ENCODE results near the gene NIPSNAP2. TPM values are rescaled to one million over a fixed set of nuclear protein-coding genes. Genes with fewer than 3 reads are reported as not detected.
"Not testable (repeated sequence)": the region's sequence is repeated elsewhere in the genome, so short reads cannot be mapped to it uniquely, and the experiment has no call there.

The NIPSNAP2 gene
- total and polyA plus RNA-seq, 8 donors, result 52.4 to 101 (median 86.8) TPM

GRCh38 chr7:55931421-55932151 is 32.8 kb upstream of the NIPSNAP2 start:
- H3K4me1 ChIP-seq, result no peaks in the 10 kb centered on the region
- no peak for TF ChIP-seq CTCF (IDR thresholded peaks at IDR 0.05)
- no peaks in the 10 kb centered on the region for H3K27me3 ChIP-seq
- H3K9me3 ChIP-seq, result peaks cover 0 to 71% of the 10 kb centered on the region in 2 donors
- peaks cover 0 to 34% of the 10 kb centered on the region in 2 donors for H3K36me3 ChIP-seq
- H3K27ac ChIP-seq, result no peak overlapping the region
- ATAC-seq (no peak), DNase-seq (no peak)
- no peak overlapping the region for H3K4me3 ChIP-seq
- intact Hi-C loops (cut with DNase I), result no loop called here

- ATAC-seq, result no peak
- Histone ChIP-seq H3K9me3 (peaks cover 0 to 90% of the 10 kb centered on the region in 2 donors), H3K27me3 (no peaks in the 10 kb centered on the region), H3K36me3 (peaks cover 0 to 21% of the 10 kb centered on the region in 2 donors), H3K4me3 (no peak overlapping the region), H3K27ac (no peak overlapping the region), H3K4me1 (no peaks in the 10 kb centered on the region)
- intact Hi-C loops (cut with DNase I), result no loop called here
- TF ChIP-seq CTCF (IDR thresholded peaks at IDR 0.05), result no peak
- no peak for DNase-seq
These were observed 24.8 kb upstream of the NIPSNAP2 start for GRCh38 chr7:55939514-55940123.

GRCh38 chr7:55946545-55946944 is 17.8 kb upstream of the NIPSNAP2 start:
- intact Hi-C loops (cut with DNase I), result no loop called here
- Histone ChIP-seq H3K9me3 (peaks cover 0 to 39% of the 10 kb centered on the region in 2 donors), H3K36me3 (no peaks in the 10 kb centered on the region), H3K27me3 (no peaks in the 10 kb centered on the region), H3K4me3 (no peak overlapping the region), H3K27ac (no peak overlapping the region), H3K4me1 (no peaks in the 10 kb centered on the region)
- TF ChIP-seq CTCF (IDR thresholded peaks at IDR 0.05), result no peak
- no peak for DNase-seq
- no peak for ATAC-seq

- ATAC-seq, result peak; percentile 100
- intact Hi-C loops (cut with DNase I), result no loop called here
These were observed 12.6 kb upstream of the NIPSNAP2 start, which contains the start of gene MRPS17 for GRCh38 chr7:55951637-55952351. Gene MRPS17, plus strand, starts transcription at chr7:55951877. Its CDS starts 1,319 bp downstream, at chr7:55953196.

GRCh38 chr7:55952352-55952671 is 12.1 kb upstream of the NIPSNAP2 start:
- intact Hi-C loops (cut with DNase I); DNase-seq; H3K27me3 ChIP-seq; ATAC-seq; H3K9me3 ChIP-seq: not testable (repeated sequence)
- H3K4me1 ChIP-seq, result peaks cover 0 to 14% of the 10 kb centered on the region in 2 donors
- H3K36me3 ChIP-seq, result peaks cover 0 to 30% of the 10 kb centered on the region in 2 donors
- peak overlapping the region in 1 of 2 donors; percentile 74 for H3K27ac ChIP-seq
- H3K4me3 ChIP-seq, result peak overlapping the region; percentile 84 to 91

More at GRCh38 chr7:55951637-55952351, 12.6 kb upstream of the NIPSNAP2 start, which contains the start of gene MRPS17:
- peak; percentile 79 to 98 (median 93) for DNase-seq
- H3K27me3 ChIP-seq, result no peaks in the 10 kb centered on the region
- peaks cover 0 to 30% of the 10 kb centered on the region in 2 donors for H3K36me3 ChIP-seq
- peak within 1 kb of the TSS in 1 of 2 donors; percentile 74 for H3K27ac ChIP-seq
- no peaks in the 10 kb centered on the region for H3K9me3 ChIP-seq
- H3K4me3 ChIP-seq, result peak within 1 kb of the TSS; percentile 84 to 91
- H3K4me1 ChIP-seq, result peaks cover 0 to 14% of the 10 kb centered on the region in 2 donors
- no peak for TF ChIP-seq CTCF (IDR thresholded peaks at IDR 0.05)
